Natural killer cell (primary cell): ENCODE results near the gene CDH24. TPM values are rescaled to one million over a fixed set of nuclear protein-coding genes. Genes with fewer than 3 reads are reported as not detected.

ENCODE experiments used
- ATAC-seq, 3 donors: fragments of 150-1000 bp in 2 of 3; fragments of 200-7000 bp in 1 of 3; cut with Tn5 transposase; 1 replicate in 1 of 3; 2 replicates in 2 of 3; pipeline ENCODE4 v1.10.0; 2021; ENCODE audit warnings: mild to moderate bottlenecking in 2 of 3, moderate library complexity in 2 of 3
- DNase-seq, 2 donors: peaks; one replicate each; pipeline versions ENCODE4 v3.0.0 to v3.0.0-alpha.2; 2013 to 2021; ENCODE audit warnings: mixed read lengths in 1 of 2
- H3K27ac ChIP-seq: one replicate; pipeline ENCODE4 v1.5.1; 2013; ENCODE audit warnings: mild to moderate bottlenecking, low read length
- H3K27me3 ChIP-seq: one replicate; pipeline ENCODE4 v1.6.1; 2013; ENCODE audit warnings: low read length; ENCODE audit not compliant: control insufficient read depth, insufficient read depth
- H3K36me3 ChIP-seq: one replicate; pipeline ENCODE4 v1.6.1; 2013; ENCODE audit warnings: low read length; ENCODE audit not compliant: control insufficient read depth, insufficient read depth
- H3K4me1 ChIP-seq: one replicate; pipeline ENCODE4 v1.6.1; 2013; ENCODE audit warnings: low read length; ENCODE audit not compliant: control insufficient read depth, insufficient read depth
- H3K4me3 ChIP-seq: one replicate; pipeline ENCODE4 v1.5.1; 2013; ENCODE audit warnings: low read length
- H3K9me3 ChIP-seq: one replicate; pipeline ENCODE4 v1.6.1; 2013; ENCODE audit warnings: low read length; ENCODE audit not compliant: control insufficient read depth, insufficient read depth
- H3K27ac Mint-ChIP-seq, 2 donors: one replicate each; pipeline ENCODE4 v1.8.0; 2022; ENCODE audit warnings: mild to moderate bottlenecking in 2 of 2, mixed read lengths in 2 of 2, moderate library complexity in 1 of 2
- H3K27me3 Mint-ChIP-seq, 2 donors: one replicate each; pipeline ENCODE4 v1.8.0; 2022; ENCODE audit warnings: low read depth in 2 of 2, mixed read lengths in 2 of 2
- H3K36me3 Mint-ChIP-seq: one replicate; pipeline ENCODE4 v1.8.0; 2022; ENCODE audit warnings: mixed read lengths
- H3K4me1 Mint-ChIP-seq, 2 donors: one replicate each; pipeline ENCODE4 v1.8.0; 2022; ENCODE audit warnings: mixed read lengths in 2 of 2
- H3K4me3 Mint-ChIP-seq: one replicate; pipeline ENCODE4 v1.8.0; 2022; ENCODE audit warnings: mild to moderate bottlenecking, moderate library complexity, mixed read lengths
- H3K9me3 Mint-ChIP-seq, 2 donors: one replicate each; pipeline ENCODE4 v1.8.0; 2022; ENCODE audit warnings: mixed read lengths in 2 of 2
- WGBS: methylation state at CpG from one replicate; pipeline ENCODE4 v1.1.7; 2013; ENCODE audit warnings: missing lambda C conversion rate; ENCODE audit not compliant: insufficient coverage; 5-methylcytosine and 5-hydroxymethylcytosine counted together
- intact Hi-C: fragments of 100-400 bp; cut with micrococcal nuclease; formaldehyde crosslinking; loops from one replicate; pipeline ENCODE4 v1.14.2; 2022
- total RNA-seq, 4 donors: library from RNA; stranded (reverse); fragments of 120-200 nt in 1 of 4; gene quantifications; one replicate each; pipeline versions ENCODE4 v1.2.3 to v1.2.4, GENCODE V29; 2013 to 2022
- TF ChIP-seq, protein P1 (sequence below): fragments of 200-600 bp; IDR thresholded peaks from one replicate; pipeline ENCODE4 v1.8.0; 2022; ENCODE audit warnings: antibody characterized with exemption

CDH24 gene
- total RNA-seq, 3 donors from 2014 or later (not counting 1 experiment from before 2014, with no cell fraction given), result 1.9 to 4.9 (median 2.8) TPM

DNA sequence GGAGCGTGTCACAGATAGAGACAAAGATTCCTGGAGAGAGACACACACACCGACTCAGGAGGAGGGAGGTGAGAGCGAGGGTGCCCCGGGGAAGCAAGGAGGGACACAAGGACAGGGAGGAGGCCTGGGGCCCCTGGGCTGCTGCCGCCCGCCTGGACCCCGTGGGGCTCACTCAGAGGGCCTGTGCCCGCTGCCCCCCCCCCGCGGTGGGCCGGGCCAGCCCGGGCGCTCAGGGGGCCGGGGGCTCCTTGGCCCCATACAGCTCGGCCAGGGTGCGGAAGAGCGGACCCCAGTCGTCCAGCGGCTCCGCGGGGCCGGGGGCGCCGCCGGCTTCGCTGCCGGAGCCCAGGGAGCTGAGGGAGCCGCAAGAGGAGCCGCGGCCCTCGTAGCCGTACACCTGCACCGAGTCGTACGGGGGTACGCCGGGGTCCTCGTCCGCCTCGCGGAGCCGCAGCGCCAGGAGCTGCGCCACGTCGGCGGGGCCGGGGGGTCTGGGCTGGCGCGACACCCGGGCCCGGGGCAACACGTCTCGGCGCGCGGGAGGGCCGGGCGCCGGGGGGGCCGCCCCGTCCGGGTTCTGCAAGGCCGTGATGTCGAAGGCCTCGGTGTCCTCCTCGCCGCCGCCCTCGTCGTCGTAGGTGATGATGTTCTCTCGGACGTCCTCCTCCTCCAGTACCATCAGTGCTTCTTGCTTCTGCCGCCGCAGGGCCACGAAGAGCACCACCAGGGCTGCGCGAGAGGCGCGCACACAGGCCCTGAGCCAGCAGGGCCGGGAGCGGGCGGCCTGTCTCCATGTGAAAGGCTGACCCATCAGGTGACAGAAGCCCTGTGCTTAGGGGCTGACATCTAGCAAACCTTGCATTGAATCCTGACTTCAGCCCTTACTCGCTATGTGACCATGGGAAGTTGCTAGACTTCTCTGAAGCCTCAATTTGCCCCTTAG, 9.3 kb downstream of the CDH24 start:
- no peaks in the 10 kb centered on the region for H3K4me1 ChIP-seq
- H3K9me3 ChIP-seq, result no peaks in the 10 kb centered on the region
- 81% methylated on average over 85 of the region's 85 CpGs for WGBS
- intact Hi-C loops, result no loop called here
- H3K27me3 ChIP-seq, result no peaks in the 10 kb centered on the region
- no peak overlapping the region for H3K27ac Mint-ChIP-seq
- no peak for DNase-seq
- ATAC-seq, result no peak
- no peak overlapping the region for H3K4me3 Mint-ChIP-seq
- H3K27ac ChIP-seq, result no peak overlapping the region
- no peaks in the 10 kb centered on the region for H3K36me3 Mint-ChIP-seq
- peaks cover 0 to 5% of the 10 kb centered on the region in 2 donors for H3K4me1 Mint-ChIP-seq
- no peaks in the 10 kb centered on the region for H3K36me3 ChIP-seq
- H3K4me3 ChIP-seq, result no peak overlapping the region
- no peaks in the 10 kb centered on the region for H3K9me3 Mint-ChIP-seq
- H3K27me3 Mint-ChIP-seq, result peaks cover 0 to 6% of the 10 kb centered on the region in 2 donors
- TF ChIP-seq, protein P1, sequence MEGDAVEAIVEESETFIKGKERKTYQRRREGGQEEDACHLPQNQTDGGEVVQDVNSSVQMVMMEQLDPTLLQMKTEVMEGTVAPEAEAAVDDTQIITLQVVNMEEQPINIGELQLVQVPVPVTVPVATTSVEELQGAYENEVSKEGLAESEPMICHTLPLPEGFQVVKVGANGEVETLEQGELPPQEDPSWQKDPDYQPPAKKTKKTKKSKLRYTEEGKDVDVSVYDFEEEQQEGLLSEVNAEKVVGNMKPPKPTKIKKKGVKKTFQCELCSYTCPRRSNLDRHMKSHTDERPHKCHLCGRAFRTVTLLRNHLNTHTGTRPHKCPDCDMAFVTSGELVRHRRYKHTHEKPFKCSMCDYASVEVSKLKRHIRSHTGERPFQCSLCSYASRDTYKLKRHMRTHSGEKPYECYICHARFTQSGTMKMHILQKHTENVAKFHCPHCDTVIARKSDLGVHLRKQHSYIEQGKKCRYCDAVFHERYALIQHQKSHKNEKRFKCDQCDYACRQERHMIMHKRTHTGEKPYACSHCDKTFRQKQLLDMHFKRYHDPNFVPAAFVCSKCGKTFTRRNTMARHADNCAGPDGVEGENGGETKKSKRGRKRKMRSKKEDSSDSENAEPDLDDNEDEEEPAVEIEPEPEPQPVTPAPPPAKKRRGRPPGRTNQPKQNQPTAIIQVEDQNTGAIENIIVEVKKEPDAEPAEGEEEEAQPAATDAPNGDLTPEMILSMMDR, result no peak

DNA sequence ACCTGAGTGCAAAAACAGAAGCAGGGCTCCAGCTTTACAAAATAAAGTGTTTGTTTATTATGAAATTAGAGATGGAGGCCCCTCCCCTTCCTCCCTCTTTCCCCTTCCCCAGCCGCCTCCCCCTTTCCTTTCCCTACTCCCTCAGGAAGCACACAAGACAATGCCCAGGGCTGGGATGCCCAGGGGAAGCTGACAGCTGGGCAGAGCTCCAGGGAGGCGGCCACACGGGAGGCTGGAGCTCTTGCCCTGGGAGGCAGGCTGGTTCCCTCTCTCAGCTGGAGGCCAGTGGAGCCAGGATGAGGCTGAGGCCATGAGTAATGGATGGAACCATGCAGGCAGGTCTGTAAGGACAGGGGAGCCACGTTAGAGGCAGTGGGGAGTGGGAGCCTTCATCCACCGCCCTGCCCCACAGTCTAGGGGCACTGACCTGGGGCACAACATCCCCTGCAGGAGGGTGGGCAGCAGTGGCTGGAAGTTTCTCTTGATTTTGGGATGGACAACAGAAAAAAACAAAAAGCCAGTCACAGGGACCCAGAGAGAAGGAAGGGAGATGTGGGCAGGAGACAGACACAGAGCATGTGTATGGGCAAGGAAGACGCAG, 10.2 kb downstream of the CDH24 start:
- TF ChIP-seq, protein P1, result no peak
- Mint-ChIP-seq H3K9me3 (no peaks in the 10 kb centered on the region), H3K36me3 (no peaks in the 10 kb centered on the region), H3K4me1 (peaks cover 0 to 5% of the 10 kb centered on the region in 2 donors), H3K27ac (no peak overlapping the region), H3K4me3 (no peak overlapping the region), H3K27me3 (peaks cover 0 to 6% of the 10 kb centered on the region in 2 donors)
- Histone ChIP-seq H3K4me1 (no peaks in the 10 kb centered on the region), H3K27ac (no peak overlapping the region), H3K27me3 (no peaks in the 10 kb centered on the region), H3K4me3 (no peak overlapping the region), H3K36me3 (no peaks in the 10 kb centered on the region), H3K9me3 (no peaks in the 10 kb centered on the region)
- 93% methylated on average over 6 of the region's 6 CpGs for WGBS
- intact Hi-C loops, result no loop called here
- DNase-seq (no peak), ATAC-seq (no peak)

DNA sequence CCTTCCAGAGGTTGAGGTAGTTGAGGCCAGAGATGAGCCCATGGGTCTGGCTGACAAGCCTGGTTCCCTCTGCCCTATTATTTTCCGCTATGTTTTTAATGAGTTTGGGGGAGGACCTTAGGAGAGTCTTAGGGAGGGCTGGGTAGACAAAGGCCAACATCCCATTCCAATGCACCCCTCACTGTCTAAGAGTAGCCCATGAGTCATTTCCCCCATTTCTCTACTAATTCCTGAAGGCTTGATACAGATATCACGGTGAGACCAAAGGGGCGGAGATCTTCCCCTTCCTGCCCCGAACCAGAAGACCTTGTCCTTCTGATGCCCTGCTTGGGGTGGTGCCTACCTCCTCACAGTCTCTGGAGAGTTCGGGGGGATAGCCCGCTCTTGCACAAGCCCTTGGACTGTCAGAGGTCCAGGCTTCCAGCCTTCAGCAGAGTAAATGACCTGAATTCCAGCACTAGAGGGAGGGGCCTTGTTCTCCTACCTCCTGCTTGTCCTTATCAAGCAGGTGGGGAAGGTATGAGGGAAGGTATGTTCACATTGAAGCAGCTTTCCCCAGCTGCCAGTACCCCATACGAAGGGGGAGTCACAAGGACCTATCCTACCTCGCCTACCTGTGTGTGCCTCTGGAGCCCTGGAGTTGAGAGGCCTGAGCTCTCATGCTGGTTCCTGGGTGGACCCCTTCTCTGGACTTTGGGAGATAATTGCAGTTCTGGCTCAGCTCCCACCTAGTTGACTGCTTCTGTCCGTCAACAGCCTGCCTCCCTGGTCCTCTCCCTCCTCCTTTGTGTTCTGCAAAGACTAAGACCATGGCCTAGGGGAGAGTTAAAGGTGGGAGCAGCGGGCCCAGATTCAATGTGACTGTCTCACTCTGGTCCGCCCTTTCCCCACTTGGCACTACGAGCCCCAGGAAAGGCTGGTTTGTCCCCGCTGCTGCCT, 11.6 kb downstream of the CDH24 start:
- no peaks in the 10 kb centered on the region for H3K36me3 Mint-ChIP-seq
- no peaks in the 10 kb centered on the region for H3K9me3 Mint-ChIP-seq
- intact Hi-C loops, result no loop called here
- Histone ChIP-seq H3K4me1 (no peaks in the 10 kb centered on the region), H3K27me3 (no peaks in the 10 kb centered on the region), H3K4me3 (no peak overlapping the region), H3K9me3 (no peaks in the 10 kb centered on the region), H3K36me3 (no peaks in the 10 kb centered on the region), H3K27ac (no peak overlapping the region)
- H3K4me1 Mint-ChIP-seq, result peaks cover 0 to 5% of the 10 kb centered on the region in 2 donors
- H3K27ac Mint-ChIP-seq, result no peak overlapping the region
- H3K4me3 Mint-ChIP-seq, result no peak overlapping the region
- ATAC-seq, result no peak
- WGBS, result 86% methylated on average over 13 of the region's 13 CpGs
- H3K27me3 Mint-ChIP-seq, result peaks cover 0 to 6% of the 10 kb centered on the region in 2 donors
- TF ChIP-seq, protein P1, result no peak
- no peak for DNase-seq
